Muscle layer of duodenum (tissue), 2 donors: Measurements from ENCODE around the gene SEC14L3.
A peak's percentile ranks its signal among the peaks of the same experiment; 100 is the strongest.

ENCODE experiments used
- H3K27ac ChIP-seq: one replicate; pipeline ENCODE4 v1.7.0; 2013; ENCODE audit warnings: mild to moderate bottlenecking, low read length
- H3K27me3 ChIP-seq: one replicate; pipeline ENCODE4 v1.7.0; 2013; ENCODE audit warnings: low read depth, mild to moderate bottlenecking, control low read depth, low read length
- H3K36me3 ChIP-seq, 2 donors: one replicate each; pipeline ENCODE4 v1.7.0; 2013; ENCODE audit warnings: low read length in 2 of 2, control low read depth in 1 of 2, mild to moderate bottlenecking in 1 of 2; ENCODE audit not compliant: insufficient read depth in 2 of 2, control insufficient read depth in 1 of 2
- H3K4me1 ChIP-seq, 2 donors: one replicate each; pipeline ENCODE4 v1.7.0; 2013; ENCODE audit warnings: low read length in 2 of 2, mild to moderate bottlenecking in 2 of 2, control low read depth in 1 of 2, moderate library complexity in 1 of 2; ENCODE audit not compliant: insufficient read depth in 2 of 2, control insufficient read depth in 1 of 2
- H3K4me3 ChIP-seq, 2 donors: one replicate each; pipeline ENCODE4 v1.7.0; 2013; ENCODE audit warnings: low read length in 2 of 2, low read depth in 1 of 2, mild to moderate bottlenecking in 1 of 2
- H3K9me3 ChIP-seq, 2 donors: one replicate each; pipeline ENCODE4 v1.7.0; 2013; ENCODE audit warnings: low read length in 2 of 2, control low read depth in 1 of 2, mild to moderate bottlenecking in 1 of 2; ENCODE audit not compliant: control insufficient read depth in 1 of 2
- donor health status: healthy.

SEC14L3 gene

GRCh38 chr22:30420347-30421125 lies 51.3 kb downstream of the SEC14L3 start:
- Histone ChIP-seq H3K36me3 (peaks cover 34 to 55% of the 10 kb centered on the region in 2 donors), H3K27me3 (no peaks in the 10 kb centered on the region), H3K4me3 (no peak overlapping the region), H3K27ac (peak overlapping the region; percentile 89), H3K4me1 (peaks cover 19 to 42% of the 10 kb centered on the region in 2 donors), H3K9me3 (no peaks in the 10 kb centered on the region)

- no peak overlapping the region for H3K4me3 ChIP-seq
- peaks cover 0 to 23% of the 10 kb centered on the region in 2 donors for H3K4me1 ChIP-seq
- no peaks in the 10 kb centered on the region for H3K27me3 ChIP-seq
- H3K36me3 ChIP-seq = peaks cover 41 to 55% of the 10 kb centered on the region in 2 donors
- H3K9me3 ChIP-seq = no peaks in the 10 kb centered on the region
- H3K27ac ChIP-seq = no peak overlapping the region
Observed at GRCh38 chr22:30416837-30417236, 55.0 kb downstream of the SEC14L3 start.

- no peaks in the 10 kb centered on the region for H3K27me3 ChIP-seq
- H3K4me1 ChIP-seq = peaks cover 0 to 19% of the 10 kb centered on the region in 2 donors
- no peak overlapping the region for H3K27ac ChIP-seq
- H3K9me3 ChIP-seq = no peaks in the 10 kb centered on the region
- peaks cover 41 to 55% of the 10 kb centered on the region in 2 donors for H3K36me3 ChIP-seq
- no peak overlapping the region for H3K4me3 ChIP-seq
Observed at GRCh38 chr22:30416403-30416802, 55.4 kb downstream of the SEC14L3 start.

- Histone ChIP-seq H3K4me1 (peaks cover 0 to 6% of the 10 kb centered on the region in 2 donors), H3K9me3 (no peaks in the 10 kb centered on the region), H3K36me3 (peaks cover 41 to 53% of the 10 kb centered on the region in 2 donors), H3K27ac (no peak overlapping the region), H3K4me3 (no peak overlapping the region), H3K27me3 (no peaks in the 10 kb centered on the region)
Observed at GRCh38 chr22:30414525-30415047, 57.2 kb downstream of the SEC14L3 start.

GRCh38 chr22:30413745-30414524 lies 57.9 kb downstream of the SEC14L3 start:
- Histone ChIP-seq H3K9me3 (no peaks in the 10 kb centered on the region), H3K27me3 (no peaks in the 10 kb centered on the region), H3K27ac (no peak overlapping the region), H3K36me3 (peaks cover 43 to 54% of the 10 kb centered on the region in 2 donors), H3K4me1 (peaks cover 0 to 6% of the 10 kb centered on the region in 2 donors), H3K4me3 (no peak overlapping the region)

GRCh38 chr22:30413001-30413400 lies 58.8 kb downstream of the SEC14L3 start:
- no peaks in the 10 kb centered on the region for H3K27me3 ChIP-seq
- H3K4me3 ChIP-seq = no peak overlapping the region
- peaks cover 40 to 52% of the 10 kb centered on the region in 2 donors for H3K36me3 ChIP-seq
- no peak overlapping the region for H3K27ac ChIP-seq
- no peaks in the 10 kb centered on the region for H3K9me3 ChIP-seq
- peaks cover 0 to 6% of the 10 kb centered on the region in 2 donors for H3K4me1 ChIP-seq

- no peak overlapping the region for H3K27ac ChIP-seq
- no peaks in the 10 kb centered on the region for H3K9me3 ChIP-seq
- H3K27me3 ChIP-seq = no peaks in the 10 kb centered on the region
- H3K36me3 ChIP-seq = peaks cover 35 to 46% of the 10 kb centered on the region in 2 donors
- peaks cover 0 to 5% of the 10 kb centered on the region in 2 donors for H3K4me1 ChIP-seq
- no peak overlapping the region for H3K4me3 ChIP-seq
Observed at GRCh38 chr22:30411780-30412179, 60.0 kb downstream of the SEC14L3 start.
